Body of pancreas (tissue), 4 donors: ENCODE results near the gene NGFR. TPM values are rescaled to one million over a fixed set of nuclear protein-coding genes. Genes with fewer than 3 reads are reported as not detected.

Experiments used
- ATAC-seq: fragments of 150-250 bp; one replicate; pipeline ENCODE4 v1.9.1; 2016
- DNase-seq, 4 donors: peaks; one replicate each; pipeline ENCODE4 v3.0.0-alpha.2; 2019
- H3K27ac ChIP-seq, 4 donors: fragments of 200-600 bp; sonication (generic); 1 replicate in 3 of 4; 2 replicates in 1 of 4; pipeline versions ENCODE4 v1.5.1 to v1.6.1; 2016 to 2019; ENCODE audit warnings: mild to moderate bottlenecking in 1 of 4, mixed read lengths in 1 of 4, moderate library complexity in 1 of 4
- H3K27me3 ChIP-seq, 2 donors: fragments of 200-600 bp; sonication (generic); one replicate each; pipeline ENCODE4 v1.6.0; 2016; ENCODE audit warnings: mild to moderate bottlenecking in 1 of 2
- H3K36me3 ChIP-seq, 2 donors: fragments of 200-600 bp; sonication (generic); replicated peaks in 1 of 2; 2 replicates each; pipeline ENCODE4 v1.5.1; 2016; ENCODE audit warnings: low read depth in 2 of 2; ENCODE audit not compliant: insufficient read depth in 1 of 2
- H3K4me1 ChIP-seq: fragments of 200-600 bp; sonication (generic); one replicate; pipeline ENCODE4 v1.6.0; 2016
- H3K4me3 ChIP-seq, 2 donors: fragments of 200-600 bp; sonication (generic); 1 replicate in 1 of 2; 2 replicates in 1 of 2; pipeline ENCODE4 v1.5.1; 2016 to 2019
- H3K9me3 ChIP-seq, 3 donors: fragments of 200-600 bp; sonication (generic); 1 replicate in 2 of 3; 2 replicates in 1 of 3; pipeline ENCODE4 v1.5.1; 2016
- POLR2A ChIP-seq, 3 donors: fragments of 450-650 bp; IDR thresholded peaks; one replicate each; pipeline ENCODE4 v1.6.1; 2016; ENCODE audit warnings: antibody characterized with exemption in 3 of 3, mild to moderate bottlenecking in 2 of 3
- WGBS, 2 donors: methylation state at CpG; one replicate each; pipeline ENCODE4 v1.1.5; 2017; 5-methylcytosine and 5-hydroxymethylcytosine counted together
- intact Hi-C: fragments of 100-400 bp; cut with DNase I; formaldehyde crosslinking; loops from one replicate; pipeline ENCODE4 v1.15.1; 2023
- total RNA-seq, 2 donors: library from RNA; depleted of rRNA; stranded (reverse); fragments of >200 nt; gene quantifications; one replicate each; pipeline ENCODE4 v1.1.0, GENCODE V29; 2016
- TF ChIP-seq, protein P1 (sequence below), 7 experiments: fragments of 450-650 bp in 4 of 7; fragments of 200-600 bp in 3 of 7; sonication (generic) in 3 of 7; IDR thresholded peaks; one replicate each; pipeline ENCODE4 v1.5.1; 2016 to 2019; ENCODE audit warnings: antibody characterized with exemption in 7 of 7

The NGFR gene
- total RNA-seq, 2 donors from 2014 or later: 10.1 to 27.7 TPM

DNA sequence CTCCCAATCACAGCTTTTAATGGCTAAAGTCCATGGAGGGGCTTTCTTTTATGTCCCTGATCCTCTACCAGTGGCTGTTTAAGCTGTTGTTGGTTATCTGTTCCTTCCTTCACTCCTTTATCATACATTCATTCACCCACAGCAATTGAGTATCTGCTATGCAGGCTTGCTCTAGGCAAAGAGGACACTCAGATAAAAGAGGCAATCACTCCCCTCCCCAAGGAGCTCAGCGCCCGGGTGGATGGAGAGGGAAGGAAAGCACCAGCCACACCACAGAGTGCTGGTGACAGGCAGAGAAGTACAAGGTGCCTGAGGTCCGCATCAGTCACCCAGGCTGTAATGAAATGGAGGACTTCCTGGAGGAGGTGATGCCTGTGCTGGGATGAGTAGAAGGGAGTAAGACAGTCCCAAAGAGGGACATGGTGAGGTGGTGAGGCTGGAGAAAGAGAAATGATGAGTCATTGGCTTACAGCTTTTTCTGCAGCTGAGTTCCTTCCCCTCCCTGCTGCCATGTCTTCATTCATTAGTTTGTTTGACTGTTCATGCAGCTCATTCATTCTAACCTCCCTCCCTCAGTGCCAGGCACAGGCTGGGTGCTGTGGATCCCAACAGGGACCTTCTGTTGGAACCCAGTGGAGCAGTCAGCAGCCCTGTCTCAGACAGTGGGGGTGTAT lies 12.8 kb upstream of the NGFR start:
- Histone ChIP-seq H3K9me3 (no peaks in the 10 kb centered on the region), H3K4me1 (no peaks in the 10 kb centered on the region), H3K27me3 (peaks cover 0 to 5% of the 10 kb centered on the region in 2 donors), H3K27ac (no peak overlapping the region), H3K36me3 (no peaks in the 10 kb centered on the region), H3K4me3 (no peak overlapping the region)
- no peak for ATAC-seq
- no peak for TF ChIP-seq POLR2A (IDR thresholded peaks at IDR 0.05)
- TF ChIP-seq, protein P1, sequence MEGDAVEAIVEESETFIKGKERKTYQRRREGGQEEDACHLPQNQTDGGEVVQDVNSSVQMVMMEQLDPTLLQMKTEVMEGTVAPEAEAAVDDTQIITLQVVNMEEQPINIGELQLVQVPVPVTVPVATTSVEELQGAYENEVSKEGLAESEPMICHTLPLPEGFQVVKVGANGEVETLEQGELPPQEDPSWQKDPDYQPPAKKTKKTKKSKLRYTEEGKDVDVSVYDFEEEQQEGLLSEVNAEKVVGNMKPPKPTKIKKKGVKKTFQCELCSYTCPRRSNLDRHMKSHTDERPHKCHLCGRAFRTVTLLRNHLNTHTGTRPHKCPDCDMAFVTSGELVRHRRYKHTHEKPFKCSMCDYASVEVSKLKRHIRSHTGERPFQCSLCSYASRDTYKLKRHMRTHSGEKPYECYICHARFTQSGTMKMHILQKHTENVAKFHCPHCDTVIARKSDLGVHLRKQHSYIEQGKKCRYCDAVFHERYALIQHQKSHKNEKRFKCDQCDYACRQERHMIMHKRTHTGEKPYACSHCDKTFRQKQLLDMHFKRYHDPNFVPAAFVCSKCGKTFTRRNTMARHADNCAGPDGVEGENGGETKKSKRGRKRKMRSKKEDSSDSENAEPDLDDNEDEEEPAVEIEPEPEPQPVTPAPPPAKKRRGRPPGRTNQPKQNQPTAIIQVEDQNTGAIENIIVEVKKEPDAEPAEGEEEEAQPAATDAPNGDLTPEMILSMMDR (IDR thresholded peaks at IDR 0.05): no peak
- DNase-seq: no peak
- intact Hi-C loops: no loop called here
- 45 to 50% methylated on average over 3 of the region's 3 CpGs for WGBS, 2 donors

DNA sequence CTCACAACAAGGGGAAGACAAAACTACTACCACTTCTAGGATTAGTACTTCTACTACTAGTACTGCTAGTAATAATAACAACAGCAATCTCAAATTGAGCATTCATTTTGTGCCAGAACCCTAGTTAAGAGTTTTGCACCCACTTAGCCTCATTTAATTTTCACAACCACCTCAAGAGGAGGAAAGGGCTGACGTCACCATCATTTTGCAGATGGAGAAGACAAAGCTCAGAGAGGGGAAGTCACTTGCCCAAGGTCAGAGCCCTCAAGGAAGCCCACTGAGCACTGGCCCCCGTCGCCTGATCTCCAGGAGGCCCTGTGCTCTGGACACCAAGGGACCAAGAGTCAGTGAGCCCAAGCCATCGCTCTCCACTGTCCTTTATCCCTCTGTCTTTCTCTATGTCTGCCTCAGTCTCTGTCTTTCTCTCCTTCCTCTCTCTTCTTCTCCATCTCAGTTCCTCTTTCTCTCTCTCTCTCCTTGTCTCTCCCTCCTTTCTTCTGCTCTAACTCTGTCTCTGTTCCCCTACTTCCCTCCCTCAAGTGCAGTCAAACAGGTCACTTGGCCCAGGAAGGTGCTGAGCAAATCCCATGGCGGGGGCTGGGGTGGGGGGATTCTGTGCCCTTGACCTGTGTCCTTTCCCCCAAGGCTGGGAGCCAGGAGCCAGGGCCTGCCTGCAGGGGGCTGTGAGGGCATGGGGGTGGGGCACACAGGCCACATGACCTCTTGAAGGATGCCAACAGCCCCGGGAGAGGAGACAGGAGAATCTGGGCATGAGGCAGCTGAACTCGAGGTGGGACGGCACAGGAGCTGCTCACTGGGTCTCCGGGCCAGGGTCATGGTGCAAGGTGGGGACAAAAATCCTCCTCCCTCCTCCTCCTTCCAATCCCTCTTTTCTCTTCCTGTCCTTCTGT lies 11.2 kb upstream of the NGFR start:
- no peaks in the 10 kb centered on the region for H3K9me3 ChIP-seq
- WGBS, 2 donors: 42 to 50% methylated on average over 9 of the region's 9 CpGs
- no peak overlapping the region for H3K27ac ChIP-seq
- H3K4me3 ChIP-seq: no peak overlapping the region
- DNase-seq (no peak), ATAC-seq (no peak)
- TF ChIP-seq POLR2A (IDR thresholded peaks at IDR 0.05): no peak
- TF ChIP-seq, protein P1 (IDR thresholded peaks at IDR 0.05): no peak
- H3K4me1 ChIP-seq: no peaks in the 10 kb centered on the region
- peaks cover 0 to 5% of the 10 kb centered on the region in 2 donors for H3K27me3 ChIP-seq
- intact Hi-C loops: no loop called here
- no peaks in the 10 kb centered on the region for H3K36me3 ChIP-seq

DNA sequence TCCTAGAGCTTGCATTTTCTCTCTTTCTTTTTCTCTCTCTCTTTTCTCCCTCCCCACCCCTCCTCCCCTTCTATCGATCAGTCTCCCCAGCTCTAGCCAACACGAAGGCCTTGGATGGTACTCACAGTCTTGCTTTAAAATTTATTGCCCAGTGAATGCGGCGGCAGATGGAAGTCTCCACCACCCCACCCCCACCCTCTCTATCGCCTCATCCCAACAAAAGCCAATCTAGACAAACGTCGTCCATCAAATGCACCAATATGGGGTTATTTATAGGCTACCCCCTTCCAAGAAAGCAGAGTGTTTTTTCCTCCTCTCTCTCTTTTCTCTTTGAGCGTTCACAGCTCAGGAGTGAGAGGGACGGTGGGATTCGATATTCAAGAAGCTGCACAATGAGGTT lies 10.5 kb upstream of the NGFR start:
- 32 to 41% methylated on average over 10 of the region's 10 CpGs for WGBS, 2 donors
- H3K27ac ChIP-seq: no peak overlapping the region
- TF ChIP-seq POLR2A (IDR thresholded peaks at IDR 0.05): no peak
- TF ChIP-seq, protein P1 (IDR thresholded peaks at IDR 0.05): no peak
- no peaks in the 10 kb centered on the region for H3K9me3 ChIP-seq
- no peaks in the 10 kb centered on the region for H3K4me1 ChIP-seq
- no peak overlapping the region for H3K4me3 ChIP-seq
- no peak for DNase-seq
- H3K36me3 ChIP-seq: no peaks in the 10 kb centered on the region
- no peak for ATAC-seq
- peaks cover 0 to 5% of the 10 kb centered on the region in 2 donors for H3K27me3 ChIP-seq
- intact Hi-C loops: no loop called here

DNA sequence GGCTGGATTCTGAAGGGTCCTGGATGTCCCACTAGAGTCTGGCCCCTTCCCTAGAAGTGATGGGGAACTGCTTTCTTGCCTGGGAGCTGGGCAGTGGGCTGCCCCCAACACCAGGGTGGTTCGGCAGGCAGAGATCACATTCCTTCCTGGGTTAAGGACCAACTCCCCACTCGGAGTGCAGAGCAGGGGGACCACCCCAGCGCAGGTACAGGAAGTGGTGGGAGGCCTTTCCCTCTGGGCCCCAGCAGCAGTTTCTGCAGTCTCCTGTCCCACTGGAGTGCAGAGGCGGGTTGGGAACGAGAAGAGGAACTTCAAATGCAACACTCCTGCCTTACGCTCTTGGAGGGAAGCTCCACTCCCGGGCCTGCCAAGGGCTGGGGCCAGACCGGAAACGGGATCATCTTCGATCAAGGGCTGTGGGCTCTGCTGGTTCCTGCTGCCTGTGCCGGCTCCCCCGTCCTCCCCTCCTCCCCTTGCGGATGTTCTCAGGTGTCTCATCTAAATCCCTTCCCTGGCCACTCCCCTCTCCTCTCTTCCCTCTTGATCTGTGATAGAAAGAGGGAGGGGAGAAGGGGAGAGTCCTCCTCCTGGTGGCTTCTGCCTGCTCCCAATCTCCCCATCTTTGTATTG lies 9.0 kb upstream of the NGFR start:
- no peak for DNase-seq
- no peak overlapping the region for H3K4me3 ChIP-seq
- intact Hi-C loops: no loop called here
- ATAC-seq: no peak
- H3K27ac ChIP-seq: no peak overlapping the region
- 27 to 39% methylated on average over 8 to 13 of the region's 13 CpGs for WGBS, 2 donors
- no peaks in the 10 kb centered on the region for H3K9me3 ChIP-seq
- H3K36me3 ChIP-seq: no peaks in the 10 kb centered on the region
- TF ChIP-seq, protein P1 (IDR thresholded peaks at IDR 0.05): no peak
- no peak for TF ChIP-seq POLR2A (IDR thresholded peaks at IDR 0.05)
- H3K4me1 ChIP-seq: no peaks in the 10 kb centered on the region
- H3K27me3 ChIP-seq: peaks cover 0 to 5% of the 10 kb centered on the region in 2 donors
